Lower leg skin (tissue), 3 donors: Measurements from ENCODE around the gene TSPO2.

Source experiments
- POLR2A ChIP-seq, 2 donors: fragments of 450-650 bp; IDR thresholded peaks; one replicate each; pipeline ENCODE4 v1.6.1; 2016 to 2017; ENCODE audit warnings: antibody characterized with exemption in 2 of 2, mild to moderate bottlenecking in 1 of 2, moderate library complexity in 1 of 2
- TF ChIP-seq, protein P1 (sequence below), 3 donors: fragments of 450-650 bp; IDR thresholded peaks; one replicate each; pipeline ENCODE4 v1.5.1; 2016; ENCODE audit warnings: antibody characterized with exemption in 3 of 3, mild to moderate bottlenecking in 3 of 3, moderate library complexity in 2 of 3

DNA sequence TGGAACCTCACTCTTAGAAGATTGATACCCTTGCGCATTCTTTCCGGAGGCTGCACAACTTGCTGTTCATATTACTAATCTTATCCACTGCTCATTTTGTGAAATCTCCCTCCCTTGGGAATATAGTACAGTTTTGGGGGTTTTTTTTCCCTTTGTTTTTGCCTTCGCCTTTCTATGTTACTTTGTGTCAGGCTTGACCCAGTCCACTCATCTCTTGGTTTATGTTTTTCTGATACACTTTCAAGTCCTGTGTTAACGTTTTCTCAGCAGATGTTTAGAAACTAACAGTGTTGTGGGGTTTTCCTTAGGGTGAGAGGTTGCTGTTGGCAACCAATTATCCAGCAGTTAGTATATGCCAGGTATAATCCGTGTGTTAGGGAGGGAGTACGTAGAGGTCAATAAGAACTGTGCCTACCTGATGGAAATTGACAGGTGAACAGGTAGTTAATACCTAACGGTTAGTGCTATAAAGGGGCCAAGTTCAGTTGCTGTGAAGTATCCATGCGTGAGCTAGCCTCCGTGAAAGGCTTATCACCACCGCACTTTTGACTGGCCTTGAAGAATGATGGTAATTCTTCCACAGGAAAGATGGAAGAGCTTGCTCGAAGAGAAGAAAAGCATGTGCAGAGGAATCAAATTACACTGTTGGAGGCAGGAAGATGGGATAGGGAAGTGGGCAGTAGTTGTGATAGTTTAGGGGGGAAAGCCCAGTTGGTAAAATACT, 31.9 kb downstream of the TSPO2 start:
- TF ChIP-seq, protein P1, sequence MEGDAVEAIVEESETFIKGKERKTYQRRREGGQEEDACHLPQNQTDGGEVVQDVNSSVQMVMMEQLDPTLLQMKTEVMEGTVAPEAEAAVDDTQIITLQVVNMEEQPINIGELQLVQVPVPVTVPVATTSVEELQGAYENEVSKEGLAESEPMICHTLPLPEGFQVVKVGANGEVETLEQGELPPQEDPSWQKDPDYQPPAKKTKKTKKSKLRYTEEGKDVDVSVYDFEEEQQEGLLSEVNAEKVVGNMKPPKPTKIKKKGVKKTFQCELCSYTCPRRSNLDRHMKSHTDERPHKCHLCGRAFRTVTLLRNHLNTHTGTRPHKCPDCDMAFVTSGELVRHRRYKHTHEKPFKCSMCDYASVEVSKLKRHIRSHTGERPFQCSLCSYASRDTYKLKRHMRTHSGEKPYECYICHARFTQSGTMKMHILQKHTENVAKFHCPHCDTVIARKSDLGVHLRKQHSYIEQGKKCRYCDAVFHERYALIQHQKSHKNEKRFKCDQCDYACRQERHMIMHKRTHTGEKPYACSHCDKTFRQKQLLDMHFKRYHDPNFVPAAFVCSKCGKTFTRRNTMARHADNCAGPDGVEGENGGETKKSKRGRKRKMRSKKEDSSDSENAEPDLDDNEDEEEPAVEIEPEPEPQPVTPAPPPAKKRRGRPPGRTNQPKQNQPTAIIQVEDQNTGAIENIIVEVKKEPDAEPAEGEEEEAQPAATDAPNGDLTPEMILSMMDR (IDR thresholded peaks at IDR 0.05): no peak
- TF ChIP-seq POLR2A (IDR thresholded peaks at IDR 0.05): no peak
